22Rv1 (cell line): ENCODE measurements around the gene TDO2.

Source experiments
- CTCF ChIP-seq: fragments of 450-650 bp; IDR thresholded peaks from 2 replicates; pipeline ENCODE4 v1.5.1; 2017; ENCODE audit warnings: mild to moderate bottlenecking
- ZFX ChIP-seq: fragments of 450-650 bp; IDR thresholded peaks from 2 replicates; pipeline ENCODE4 v1.6.1; 2017; ENCODE audit warnings: antibody characterized with exemption, borderline replicate concordance

GRCh38 chr4:155956461-155956860, 53.0 kb downstream of the TDO2 start:
- no peak for TF ChIP-seq CTCF
- TF ChIP-seq ZFX: no peak
